ENCODE measurements around the gene FARS2. TPM values are rescaled to one million over a fixed set of nuclear protein-coding genes. Genes with fewer than 3 reads are reported as not detected.
"Not testable (repeated sequence)": the region's sequence is repeated elsewhere in the genome, so short reads cannot be mapped to it uniquely, and the experiment has no call there.

FARS2 gene
- total and polyA plus RNA-seq, 11 donors = 11.4 to 24.6 (median 20.5) TPM

- ATAC-seq = no peak
- Histone ChIP-seq H3K4me1 (peaks cover 0 to 32% (median 0%) of the 10 kb centered on the region in 12 donors), H3K36me3 (no peaks in the 10 kb centered on the region), H3K9me3 (peaks cover 0 to 8% (median 0%) of the 10 kb centered on the region in 12 donors), H3K27ac (no peak overlapping the region), H3K27me3 (no peaks in the 10 kb centered on the region), H3K4me3 (no peak overlapping the region)
- DNase-seq = no peak
- TF ChIP-seq POLR2A (IDR thresholded peaks at IDR 0.05) = no peak
- no peak for TF ChIP-seq CTCF (IDR thresholded peaks at IDR 0.05)
- intact Hi-C loops (cut with DNase I) = no loop called here
- 91 to 98% (median 97%) methylated on average over 4 of the region's 4 CpGs for WGBS, 4 donors
These were observed 421.2 kb downstream of the FARS2 start for GRCh38 chr6:5682530-5682929.

- WGBS, 4 donors = 76 to 79% (median 77%) methylated on average over 5 of the region's 5 CpGs
- H3K9me3 ChIP-seq; H3K4me3 ChIP-seq; intact Hi-C loops (cut with DNase I); H3K36me3 ChIP-seq; H3K27ac ChIP-seq; ATAC-seq; DNase-seq; H3K27me3 ChIP-seq: not testable (repeated sequence)
- H3K4me1 ChIP-seq = peaks cover 0 to 26% (median 0%) of the 10 kb centered on the region in 12 donors
These were observed 422.4 kb downstream of the FARS2 start for GRCh38 chr6:5683747-5684146.

- no peak for ATAC-seq
- Histone ChIP-seq H3K4me1 (peaks cover 0 to 19% (median 0%) of the 10 kb centered on the region in 12 donors), H3K9me3 (peaks cover 0 to 9% (median 0%) of the 10 kb centered on the region in 12 donors), H3K27me3 (no peaks in the 10 kb centered on the region), H3K4me3 (no peak overlapping the region), H3K36me3 (no peaks in the 10 kb centered on the region), H3K27ac (no peak overlapping the region)
- intact Hi-C loops (cut with DNase I) = no loop called here
- TF ChIP-seq CTCF (IDR thresholded peaks at IDR 0.05) (no peak), POLR2A (IDR thresholded peaks at IDR 0.05) (no peak)
- 90 to 94% (median 92%) methylated on average over 6 of the region's 6 CpGs for WGBS, 4 donors
- DNase-seq = no peak
These were observed 423.2 kb downstream of the FARS2 start for GRCh38 chr6:5684320-5685053.

GRCh38 chr6:5693225-5694145, 432.2 kb downstream of the FARS2 start:
- DNase-seq (no peak), ATAC-seq (no peak)
- no peak overlapping the region for H3K4me3 ChIP-seq
- peaks cover 0 to 23% (median 0%) of the 10 kb centered on the region in 12 donors for H3K4me1 ChIP-seq
- no peaks in the 10 kb centered on the region for H3K27me3 ChIP-seq
- 91 to 95% (median 92%) methylated on average over 13 of the region's 13 CpGs for WGBS, 4 donors
- peaks cover 0 to 16% (median 1%) of the 10 kb centered on the region in 12 donors for H3K9me3 ChIP-seq
- intact Hi-C loops (cut with DNase I) = no loop called here
- no peaks in the 10 kb centered on the region for H3K36me3 ChIP-seq
- H3K27ac ChIP-seq = no peak overlapping the region
- TF ChIP-seq CTCF (IDR thresholded peaks at IDR 0.05) = no peak
- no peak for TF ChIP-seq POLR2A (IDR thresholded peaks at IDR 0.05)
